A549 (cell line): ENCODE data around the gene ST3GAL5. TPM values are rescaled to one million over a fixed set of nuclear protein-coding genes. Genes with fewer than 3 reads are reported as not detected.

Source experiments
- ATAC-seq, 2 experiments: fragments of 200-7000 bp in 1 of 2; fragments of >200 bp in 1 of 2; cut with Nextera tagmentation in 1 of 2; cut with Tn5 transposase in 1 of 2; 3 replicates each; pipeline versions ENCODE4 v1.8.0 to v1.9.1; 2018 to 2020; ENCODE audit warnings: mild to moderate bottlenecking in 1 of 2, moderate library complexity in 1 of 2
- CTCF ChIA-PET: fragments of 300-600 bp; sonication (Branson Sonifier 250); formaldehyde crosslinking; extraction: SDS; loops from one replicate; lab custom pipeline; 2021; ENCODE audit warnings: antibody characterized with exemption, inconsistent platforms; lab: Yijun Ruan, JAX
- POLR2A ChIA-PET: fragments of 350-600 bp; formaldehyde crosslinking; extraction: SDS; loops from one replicate; lab custom pipeline; 2021; ENCODE audit warnings: antibody characterized with exemption, inconsistent platforms; lab: Yijun Ruan, JAX
- DNase-seq, 2 experiments: peaks; one replicate each; pipeline versions ENCODE4 v3.0.0 to v3.0.0-alpha.2; 2011 to 2016; ENCODE audit warnings: low read depth in 1 of 2, low spot score in 1 of 2
- FAIRE-seq: peaks from 2 replicates; lab custom pipeline; 2011; peaks lifted over from hg19 to GRCh38; lab: Jason Lieb, UNC
- H3K27ac ChIP-seq, 2 experiments: fragments of >200 bp; sonication (Bioruptor Twin); formaldehyde crosslinking; 3 replicates each; pipeline ENCODE4 v1.5.1; 2016 to 2017
- H3K4me1 ChIP-seq: fragments of >200 bp; sonication (Bioruptor Twin); formaldehyde crosslinking; 3 replicates; pipeline ENCODE4 v1.6.1; 2016
- H3K4me2 ChIP-seq: fragments of >200 bp; sonication (Bioruptor Twin); formaldehyde crosslinking; 3 replicates; pipeline ENCODE4 v1.6.1; 2016
- H3K4me3 ChIP-seq: fragments of >200 bp; sonication (Bioruptor Twin); formaldehyde crosslinking; 3 replicates; pipeline ENCODE4 v1.5.1; 2016
- H3K9me3 ChIP-seq: fragments of >200 bp; sonication (Bioruptor Twin); formaldehyde crosslinking; 3 replicates; pipeline ENCODE4 v1.6.1; 2016
- BHLHE40 ChIP-seq: IDR thresholded peaks from 2 replicates; pipeline ENCODE4 v1.6.1; 2012; ENCODE audit warnings: low read depth, low read length, inconsistent platforms
- CBX2 ChIP-seq: fragments of 200-600 bp; sonication (generic); IDR thresholded peaks from 2 replicates; pipeline ENCODE4 v1.6.1; 2016; ENCODE audit warnings: low read depth, mild to moderate bottlenecking, borderline replicate concordance
- CBX8 ChIP-seq: fragments of 200-600 bp; sonication (generic); IDR thresholded peaks from 2 replicates; pipeline ENCODE4 v1.6.1; 2016
- EP300 ChIP-seq, 2 experiments: fragments of >200 bp; sonication (Bioruptor Twin); formaldehyde crosslinking; IDR thresholded peaks; 2 replicates in 1 of 2; 3 replicates in 1 of 2; pipeline ENCODE4 v1.6.1; 2016 to 2017
- HDAC2 ChIP-seq: fragments of 200-600 bp; sonication (generic); IDR thresholded peaks from 2 replicates; pipeline ENCODE4 v1.6.1; 2016
- HES2 ChIP-seq: fragments of >200 bp; sonication (Bioruptor Twin); formaldehyde crosslinking; IDR thresholded peaks from 2 replicates; pipeline ENCODE4 v1.6.1; 2016
- HEYL ChIP-seq: fragments of 250-450 bp; sonication (Bioruptor Pico); IDR thresholded peaks from 2 replicates; pipeline ENCODE4 v1.8.0; 2021; ENCODE audit warnings: mild to moderate bottlenecking, moderate library complexity
- HOXA7 ChIP-seq: fragments of 250-450 bp; sonication (Bioruptor Pico); IDR thresholded peaks from 2 replicates; pipeline ENCODE4 v1.5.0; 2020; ENCODE audit warnings: mild to moderate bottlenecking, moderate library complexity
- JUNB ChIP-seq: fragments of >200 bp; sonication (Bioruptor Twin); formaldehyde crosslinking; IDR thresholded peaks from 2 replicates; pipeline ENCODE4 v1.6.1; 2016
- MAX ChIP-seq: IDR thresholded peaks from 2 replicates; pipeline ENCODE4 v1.6.1; 2012
- NR3C1 ChIP-seq: fragments of >200 bp; sonication (Bioruptor Twin); formaldehyde crosslinking; IDR thresholded peaks from 3 replicates; pipeline ENCODE4 v1.6.1; 2017
- PHF8 ChIP-seq: fragments of 200-600 bp; sonication (generic); IDR thresholded peaks from 2 replicates; pipeline ENCODE4 v1.6.1; 2016; ENCODE audit warnings: low read depth, mild to moderate bottlenecking, antibody characterized with exemption, moderate library complexity, borderline replicate concordance
- POLR2A ChIP-seq: IDR thresholded peaks from 2 replicates; pipeline ENCODE4 v1.6.1; 2012; ENCODE audit warnings: mild to moderate bottlenecking, low read length
- RARB ChIP-seq: fragments of 250-450 bp; sonication (Bioruptor Pico); IDR thresholded peaks from 2 replicates; pipeline ENCODE4 v1.8.0; 2021; ENCODE audit warnings: mild to moderate bottlenecking, moderate library complexity
- RNF2 ChIP-seq: fragments of 200-600 bp; sonication (generic); IDR thresholded peaks from 2 replicates; pipeline ENCODE4 v1.6.1; 2016; ENCODE audit warnings: low read depth, mild to moderate bottlenecking, antibody characterized with exemption, moderate library complexity, borderline replicate concordance
- SMC3 ChIP-seq: fragments of >200 bp; sonication (Bioruptor Twin); formaldehyde crosslinking; IDR thresholded peaks from 3 replicates; pipeline ENCODE4 v1.6.1; 2018; ENCODE audit warnings: inconsistent platforms
- TFCP2L1 ChIP-seq: fragments of 250-450 bp; sonication (Bioruptor Pico); IDR thresholded peaks from 2 replicates; pipeline ENCODE4 v1.5.0; 2021; ENCODE audit warnings: mild to moderate bottlenecking
- TP53 ChIP-seq: fragments of 250-450 bp; sonication (Bioruptor Pico); IDR thresholded peaks from 2 replicates; pipeline ENCODE4 v1.5.0; 2021; ENCODE audit warnings: mild to moderate bottlenecking, moderate library complexity
- WGBS: methylation state at CpG from one replicate; pipeline ENCODE4 v1.1.6; 2017; ENCODE audit errors: missing lambda C conversion rate; 5-methylcytosine and 5-hydroxymethylcytosine counted together
- polyA plus RNA-seq, 4 experiments: library from polyadenylated mRNA; depleted of rRNA in 3 of 4; stranded (reverse); fragments of >200 nt; fragmentation: RNase III in 1 of 4; extraction: RNeasy Plus Mini Kit Qiagen cat#74134 plus additional on column Dnase treatment in 1 of 4; gene quantifications; 2 replicates in 3 of 4; 3 replicates in 1 of 4; pipeline ENCODE4 v1.2.3, GENCODE V29; 2011 to 2017
- TF ChIP-seq, protein P1 (sequence below): fragments of 250-450 bp; sonication (Bioruptor Pico); IDR thresholded peaks from 2 replicates; pipeline ENCODE4 v1.5.0; 2021; ENCODE audit warnings: mild to moderate bottlenecking, moderate library complexity, borderline replicate concordance
- TF ChIP-seq, protein P2 (sequence below): fragments of 150-350 bp; IDR thresholded peaks from 2 replicates; pipeline ENCODE4 v1.6.1; 2014; ENCODE audit warnings: low read depth, mild to moderate bottlenecking, low read length

ST3GAL5 gene
- polyA plus RNA-seq, 2 of the 4 experiments (the other 2 are of a cell fraction), result 36.9 to 119 TPM

DNA sequence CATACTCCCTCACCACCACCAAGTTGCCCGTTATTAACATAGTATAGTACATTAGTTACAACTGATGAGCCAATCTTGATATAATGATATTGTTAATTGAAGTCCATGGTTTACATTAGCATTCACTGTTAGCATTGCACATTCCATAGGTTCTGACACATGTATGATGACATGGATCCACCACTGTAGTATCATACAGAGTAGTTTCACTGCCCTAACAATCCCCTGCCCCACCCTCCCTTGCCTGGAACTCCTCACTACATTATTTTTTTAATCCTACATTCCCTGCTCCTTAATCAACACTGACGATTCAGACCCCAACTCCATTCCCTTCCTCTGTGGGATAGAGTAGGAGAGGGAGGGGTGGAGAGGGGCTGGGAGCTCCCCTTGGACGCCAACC lies 20.2 kb upstream of the ST3GAL5 start:
- Histone ChIP-seq H3K4me2 (no peak overlapping the region), H3K4me1 (peaks cover 52% of the 10 kb centered on the region), H3K27ac (peak overlapping the region in 1 of 2 experiments; percentile 55; a peak in 3 of 6 replicates), H3K9me3 (no peaks in the 10 kb centered on the region), H3K4me3 (no peak overlapping the region)
- 83% methylated on average over 3 of the region's 3 CpGs for WGBS
- TF ChIP-seq HOXA7 (no peak), RARB (CRISPR knock-in tag) (no peak), BHLHE40 (no peak), HES2 (no peak), TP53 (CRISPR knock-in tag) (no peak), JUNB (no peak), POLR2A (no peak), HDAC2 (no peak), RNF2 (no peak), PHF8 (no peak)
- DNase-seq (no peak), ATAC-seq (no peak), FAIRE-seq (no peak)
- ChIA-PET CTCF (interaction anchor here (0.5 to 3.8 kb wide), 6 partner anchors 9 to 179 kb away, joined by 3 to 15 read pairs (median 4); partner anchors contain the start of gene ST3GAL5), POLR2A (no interaction called here)

GRCh38 chr2:85908506-85908905 lies 19.7 kb upstream of the ST3GAL5 start:
- DNase-seq (no peak), ATAC-seq (no peak), FAIRE-seq (no peak)
- WGBS, result 100% methylated on average over 1 of the region's 1 CpG
- Histone ChIP-seq H3K9me3 (no peaks in the 10 kb centered on the region), H3K4me1 (peaks cover 49% of the 10 kb centered on the region), H3K4me3 (no peak overlapping the region), H3K27ac (peak overlapping the region; percentile 12 to 55; a peak in 4 of 6 replicates), H3K4me2 (no peak overlapping the region)
- ChIA-PET POLR2A (no interaction called here), CTCF (interaction anchor here (1.0 to 3.8 kb wide), 6 partner anchors 9 to 172 kb away, joined by 3 to 15 read pairs (median 6); partner anchors contain the start of gene ST3GAL5)
- TF ChIP-seq HES2, result no peak
- TF ChIP-seq POLR2A, result no peak
- TF ChIP-seq NR3C1, result no peak
- TF ChIP-seq TFCP2L1, result no peak

- 64% methylated on average over 9 of the region's 9 CpGs for WGBS
- 0 out of 3 replicates have a peak overlapping the region, but pooled peaks have one; percentile 1 for H3K4me2 ChIP-seq
- ChIA-PET CTCF (interaction anchor here (0.6 to 3.8 kb wide), 5 partner anchors 12 to 332 kb away, joined by 3 to 15 read pairs (median 6); partner anchors contain the start of gene ST3GAL5), POLR2A (no interaction called here)
- no peaks in the 10 kb centered on the region for H3K9me3 ChIP-seq
- peaks cover 49% of the 10 kb centered on the region for H3K4me1 ChIP-seq
- peak in 1 of 2 experiments; percentile 40; a peak in 3 of 6 replicates for ATAC-seq
- TF ChIP-seq MAX (peak; percentile 19; the same call in 1 of the 2 replicates), SMC3 (no peak), CBX2 (no peak)
- no peak for FAIRE-seq
- peak in 1 of 2 experiments; percentile 54 for DNase-seq
- H3K4me3 ChIP-seq, result no peak overlapping the region
- peak overlapping the region in 1 of 2 experiments; percentile 51; a peak in 3 of 6 replicates for H3K27ac ChIP-seq
These were observed 18.9 kb upstream of the ST3GAL5 start for GRCh38 chr2:85907671-85908157.

DNA sequence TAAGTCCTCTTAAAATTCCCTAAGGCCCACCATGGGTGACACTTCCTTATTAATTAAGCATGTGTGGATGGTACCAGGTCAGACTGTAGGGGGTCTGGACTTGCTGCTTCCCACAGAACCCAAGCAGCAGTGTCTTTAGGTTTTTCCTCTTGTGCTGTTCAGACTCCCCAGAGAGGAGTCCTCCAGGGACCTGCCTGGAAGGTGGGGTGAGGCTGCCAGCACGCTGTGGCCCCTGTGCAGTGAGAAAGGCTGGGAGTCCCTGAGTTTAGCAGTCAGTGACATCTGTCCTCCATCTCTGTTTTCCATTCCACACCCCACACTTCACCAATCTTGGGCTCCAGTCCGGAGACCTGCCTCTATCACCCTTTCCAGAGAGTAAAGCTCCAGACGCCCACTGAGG lies 18.0 kb upstream of the ST3GAL5 start:
- ChIA-PET POLR2A (no interaction called here), CTCF (interaction anchor here (1.2 to 3.8 kb wide), 2 partner anchors 18 to 136 kb away, joined by 3 to 15 read pairs; partner anchors contain the start of gene ST3GAL5)
- DNase-seq, result no peak
- Histone ChIP-seq H3K4me1 (peaks cover 41% of the 10 kb centered on the region), H3K4me2 (no peak overlapping the region)
- FAIRE-seq, result no peak
- no peak for ATAC-seq
- TF ChIP-seq EP300 (IDR thresholded peaks at IDR 0.05), result no peak
- TF ChIP-seq, all 56 proteins: peak for 0
- no peak overlapping the region for H3K4me3 ChIP-seq
- peak overlapping the region in 1 of 2 experiments; percentile 51; a peak in 3 of 6 replicates for H3K27ac ChIP-seq
- WGBS, result 91% methylated on average over 3 of the region's 3 CpGs
- H3K9me3 ChIP-seq, result no peaks in the 10 kb centered on the region

DNA sequence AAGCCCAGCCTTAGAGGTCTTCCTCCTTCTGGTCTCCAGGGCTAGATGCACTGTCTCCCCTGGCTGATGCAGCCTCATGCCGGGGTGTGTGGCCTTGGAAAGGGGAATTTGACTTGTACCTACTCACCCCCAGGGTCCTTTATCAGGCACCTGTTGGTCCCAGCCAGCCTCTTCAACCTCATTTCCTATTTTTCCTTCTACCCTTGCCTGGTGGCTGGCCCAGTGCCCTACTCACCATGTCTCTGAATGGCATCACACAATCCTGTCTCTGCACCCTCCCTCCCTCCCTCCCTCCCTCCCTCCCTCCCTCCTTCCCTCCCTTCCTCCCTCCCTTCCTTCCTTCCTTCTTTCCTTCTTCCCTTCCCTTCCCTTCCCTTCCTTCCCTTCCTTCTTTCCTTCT lies 17.1 kb upstream of the ST3GAL5 start:
- TF ChIP-seq CBX8, result no peak
- TF ChIP-seq, protein P1, sequence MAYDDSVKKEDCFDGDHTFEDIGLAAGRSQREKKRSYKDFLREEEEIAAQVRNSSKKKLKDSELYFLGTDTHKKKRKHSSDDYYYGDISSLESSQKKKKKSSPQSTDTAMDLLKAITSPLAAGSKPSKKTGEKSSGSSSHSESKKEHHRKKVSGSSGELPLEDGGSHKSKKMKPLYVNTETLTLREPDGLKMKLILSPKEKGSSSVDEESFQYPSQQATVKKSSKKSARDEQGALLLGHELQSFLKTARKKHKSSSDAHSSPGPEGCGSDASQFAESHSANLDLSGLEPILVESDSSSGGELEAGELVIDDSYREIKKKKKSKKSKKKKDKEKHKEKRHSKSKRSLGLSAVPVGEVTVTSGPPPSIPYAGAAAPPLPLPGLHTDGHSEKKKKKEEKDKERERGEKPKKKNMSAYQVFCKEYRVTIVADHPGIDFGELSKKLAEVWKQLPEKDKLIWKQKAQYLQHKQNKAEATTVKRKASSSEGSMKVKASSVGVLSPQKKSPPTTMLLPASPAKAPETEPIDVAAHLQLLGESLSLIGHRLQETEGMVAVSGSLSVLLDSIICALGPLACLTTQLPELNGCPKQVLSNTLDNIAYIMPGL, result no peak
- TF ChIP-seq TFCP2L1, result no peak
- TF ChIP-seq, protein P2, sequence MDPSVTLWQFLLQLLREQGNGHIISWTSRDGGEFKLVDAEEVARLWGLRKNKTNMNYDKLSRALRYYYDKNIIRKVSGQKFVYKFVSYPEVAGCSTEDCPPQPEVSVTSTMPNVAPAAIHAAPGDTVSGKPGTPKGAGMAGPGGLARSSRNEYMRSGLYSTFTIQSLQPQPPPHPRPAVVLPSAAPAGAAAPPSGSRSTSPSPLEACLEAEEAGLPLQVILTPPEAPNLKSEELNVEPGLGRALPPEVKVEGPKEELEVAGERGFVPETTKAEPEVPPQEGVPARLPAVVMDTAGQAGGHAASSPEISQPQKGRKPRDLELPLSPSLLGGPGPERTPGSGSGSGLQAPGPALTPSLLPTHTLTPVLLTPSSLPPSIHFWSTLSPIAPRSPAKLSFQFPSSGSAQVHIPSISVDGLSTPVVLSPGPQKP, result no peak
- TF ChIP-seq HEYL (CRISPR knock-in tag), result no peak
- TF ChIP-seq HDAC2, result no peak
- no peak for FAIRE-seq
- POLR2A ChIA-PET, result no interaction called here
- ATAC-seq, result no peak
- Histone ChIP-seq H3K4me3 (no peak overlapping the region), H3K4me2 (peak overlapping the region; percentile 15; the same call in 1 of the 3 replicates), H3K4me1 (peaks cover 32% of the 10 kb centered on the region), H3K9me3 (no peaks in the 10 kb centered on the region), H3K27ac (peak overlapping the region in 1 of 2 experiments; percentile 67; a peak in 3 of 6 replicates)
- CTCF ChIA-PET, result interaction anchor here (1.0 to 7.3 kb wide), 4 partner anchors 10 to 17 kb away, joined by 3 to 75 read pairs (median 9); partner anchors contain the start of gene ST3GAL5
- DNase-seq, result no peak
- WGBS, result 86% methylated on average over 1 of the region's 1 CpG
